Measurements from ENCODE around the gene RCOR2.

The RCOR2 gene

DNA sequence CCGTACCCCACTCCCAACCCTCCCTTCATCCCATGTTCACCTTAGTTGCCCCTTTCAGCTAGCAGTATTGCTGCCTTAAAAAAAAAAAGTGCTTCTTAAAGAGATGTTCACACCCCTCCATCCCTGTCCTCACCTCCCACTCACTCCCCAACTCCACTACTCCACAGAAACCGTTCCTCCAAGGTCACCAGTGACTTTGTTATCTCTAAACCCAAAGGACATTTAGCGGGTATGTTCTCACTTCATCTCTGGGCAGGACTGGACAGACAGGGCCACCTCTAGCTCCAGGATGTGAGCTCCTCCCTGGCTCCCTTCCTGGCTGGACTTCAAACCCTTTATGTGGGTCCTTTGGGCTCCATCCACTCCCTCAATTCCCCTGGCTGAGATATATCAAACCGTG, 6.4 kb upstream of the RCOR2 start:
- no peak for DNase-seq

DNA sequence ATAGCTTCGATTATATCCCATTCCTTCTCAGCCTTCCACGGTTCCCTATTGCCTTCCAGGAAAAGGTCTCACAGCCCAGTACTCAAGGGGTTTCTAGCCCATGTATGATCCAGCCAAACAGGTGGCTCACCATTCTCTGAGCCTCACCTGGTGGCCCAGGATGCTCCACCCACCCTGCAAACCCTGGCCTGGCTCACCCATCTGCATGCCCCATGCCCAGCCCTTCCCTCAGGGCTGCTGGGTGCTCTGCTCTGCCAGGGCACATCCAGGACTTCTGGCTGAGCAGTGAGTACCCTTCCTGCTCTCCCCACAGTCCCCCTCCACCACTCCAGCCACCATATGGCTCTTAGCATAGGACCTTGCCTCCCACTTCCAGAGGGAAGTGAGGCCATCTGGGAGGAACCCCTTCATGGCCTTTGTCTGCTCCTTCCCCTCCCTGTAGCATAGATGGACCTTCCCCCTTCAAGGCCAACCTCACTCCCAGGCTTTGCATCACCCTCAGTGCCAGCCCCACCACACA, 5.8 kb upstream of the RCOR2 start:
- no peak for DNase-seq

DNA sequence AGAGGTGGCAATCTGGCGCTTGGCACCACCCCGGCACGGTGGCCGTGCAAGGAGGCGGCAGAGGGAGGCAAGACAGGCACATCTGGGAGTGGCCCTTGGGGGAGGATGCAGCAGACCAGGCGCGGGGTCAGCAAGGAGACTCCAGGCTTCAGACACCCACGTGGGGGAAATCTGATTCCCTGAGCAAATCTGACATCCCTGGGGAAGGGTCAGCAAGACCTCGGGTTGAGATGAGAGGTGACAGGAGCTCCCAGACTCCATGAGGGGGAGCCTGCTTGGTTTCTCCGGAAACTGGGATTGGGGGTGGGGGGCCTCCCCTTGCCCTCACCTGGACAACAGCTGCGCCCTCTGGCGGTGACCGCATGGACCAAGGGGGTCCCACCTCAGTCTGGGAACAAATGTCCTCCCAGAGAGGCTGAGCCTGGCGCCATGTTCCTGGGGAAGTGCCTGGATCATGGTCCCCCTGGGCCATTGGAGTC, 4.0 kb upstream of the RCOR2 start:
- peak in 1 of 56 donors; percentile 11 for DNase-seq

DNA sequence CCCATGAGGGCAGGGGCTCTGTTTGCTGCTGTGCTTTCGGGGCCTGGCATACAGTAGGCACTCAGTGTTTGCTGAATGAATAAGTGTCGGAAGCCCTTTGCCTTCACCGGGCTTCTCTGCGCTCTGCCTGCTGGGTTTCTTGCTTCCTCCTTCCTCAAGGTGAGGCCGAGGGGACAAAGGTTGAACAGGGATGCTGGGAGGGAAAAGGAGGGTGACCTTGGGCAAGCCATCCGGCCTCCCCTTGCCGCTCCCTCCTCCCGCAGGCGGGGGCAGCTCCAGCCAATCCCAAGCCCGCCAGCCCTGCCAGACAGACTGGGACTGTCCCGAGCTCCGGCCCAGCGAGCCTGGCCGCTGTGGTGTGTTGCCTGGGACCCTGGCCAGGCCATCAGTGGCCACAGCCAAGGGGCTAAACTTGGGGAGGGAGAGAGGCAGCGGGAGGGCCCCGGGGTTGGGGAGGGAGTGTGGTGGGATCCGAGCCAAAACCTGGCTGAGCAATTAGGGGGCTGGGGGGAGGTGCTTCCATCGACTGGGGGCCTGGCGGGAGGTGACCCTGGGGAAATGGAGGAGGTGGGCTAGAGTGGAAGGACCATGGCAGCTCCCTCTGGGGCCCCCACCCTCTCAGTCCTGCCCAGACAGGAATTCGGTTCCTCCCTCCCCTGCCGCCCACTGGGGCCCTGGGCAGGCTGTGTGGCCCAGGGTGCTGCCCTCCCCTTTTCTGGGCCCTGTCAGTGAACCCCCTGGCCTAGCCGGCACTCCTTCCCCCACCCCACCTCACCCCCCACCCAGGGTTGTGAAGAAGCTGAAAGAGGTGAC, 3.4 kb upstream of the RCOR2 start:
- peak in 53 of 56 donors; percentile 22 to 90 (median 70) for DNase-seq

DNA sequence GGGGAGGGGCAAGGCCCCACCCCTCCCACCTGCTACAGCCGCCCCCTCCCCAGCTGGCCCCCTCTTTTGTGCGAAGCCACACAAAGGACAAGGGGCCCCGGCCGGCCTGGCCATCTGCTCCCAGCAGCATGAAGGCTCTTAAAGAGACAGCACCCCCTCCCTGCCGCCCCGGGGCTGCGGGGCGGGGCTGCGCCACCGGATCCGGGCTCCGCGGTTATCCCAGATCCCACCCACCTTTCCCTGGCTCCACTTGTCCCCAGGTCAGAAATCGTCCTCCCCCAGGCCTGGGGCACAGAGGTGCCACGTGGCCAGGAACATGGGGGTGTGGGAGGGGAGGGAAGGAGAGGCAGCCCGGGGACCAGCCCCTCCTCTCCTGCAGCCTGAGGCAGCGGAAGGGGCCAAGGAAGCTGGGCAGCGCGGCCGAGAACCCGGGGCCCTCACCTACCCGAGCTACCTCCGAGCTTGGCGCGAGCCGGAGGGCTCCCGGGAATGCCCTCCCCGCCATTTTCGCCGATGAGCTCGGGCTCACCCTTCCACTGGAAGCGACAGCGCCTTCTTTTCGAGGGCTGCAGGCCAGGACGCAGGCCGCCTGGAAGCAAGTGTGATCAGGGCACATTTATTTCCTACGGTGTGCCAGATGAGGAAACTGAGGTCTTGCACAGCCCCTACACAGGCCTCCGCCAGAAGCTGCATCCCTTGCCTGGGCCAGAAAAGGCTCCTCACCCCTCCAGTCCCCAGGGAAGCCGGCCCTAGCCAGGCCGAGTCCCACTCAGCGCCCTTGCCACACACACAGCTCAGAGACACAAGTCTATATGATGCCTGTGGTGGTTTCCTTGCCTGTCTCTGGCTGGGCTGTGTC, 2.5 kb upstream of the RCOR2 start:
- DNase-seq = peak in 46 of 56 donors; percentile 16 to 83 (median 52)

DNA sequence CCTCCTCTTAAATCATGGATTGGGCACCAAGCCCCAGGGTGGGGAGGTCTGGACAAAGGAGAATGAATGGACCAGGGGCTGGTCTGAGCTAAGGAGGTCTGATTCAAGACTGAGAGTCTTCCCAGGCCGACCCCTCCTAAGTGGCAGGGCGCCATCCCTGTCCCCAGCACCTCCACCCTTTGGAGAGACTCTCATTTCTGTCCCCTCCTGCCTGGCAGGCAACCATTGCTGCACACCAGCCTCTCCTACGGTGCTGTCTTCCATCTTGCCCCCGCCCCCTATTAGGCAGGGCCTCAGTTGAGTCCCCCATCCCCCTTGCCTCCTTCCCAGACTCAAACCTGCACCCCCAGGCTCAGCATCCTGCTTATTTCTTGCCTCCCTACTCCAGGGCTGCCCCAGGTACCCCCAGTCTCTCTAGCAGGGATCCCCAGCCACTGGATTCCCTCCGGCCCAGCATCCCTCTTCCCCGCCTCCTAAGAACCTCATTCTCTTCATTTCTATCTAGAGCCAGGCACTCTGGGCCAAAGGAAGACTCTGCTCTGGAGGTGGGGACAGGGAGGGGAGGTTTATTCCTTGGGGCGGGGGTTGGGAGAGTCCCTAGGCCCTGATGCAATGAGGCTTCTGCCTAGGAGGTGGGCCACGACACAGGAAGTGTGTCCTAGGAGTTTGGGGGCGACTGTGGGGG, 1.7 kb upstream of the RCOR2 start:
- peak in 6 of 56 donors; percentile 32 to 70 (median 52) for DNase-seq

DNA sequence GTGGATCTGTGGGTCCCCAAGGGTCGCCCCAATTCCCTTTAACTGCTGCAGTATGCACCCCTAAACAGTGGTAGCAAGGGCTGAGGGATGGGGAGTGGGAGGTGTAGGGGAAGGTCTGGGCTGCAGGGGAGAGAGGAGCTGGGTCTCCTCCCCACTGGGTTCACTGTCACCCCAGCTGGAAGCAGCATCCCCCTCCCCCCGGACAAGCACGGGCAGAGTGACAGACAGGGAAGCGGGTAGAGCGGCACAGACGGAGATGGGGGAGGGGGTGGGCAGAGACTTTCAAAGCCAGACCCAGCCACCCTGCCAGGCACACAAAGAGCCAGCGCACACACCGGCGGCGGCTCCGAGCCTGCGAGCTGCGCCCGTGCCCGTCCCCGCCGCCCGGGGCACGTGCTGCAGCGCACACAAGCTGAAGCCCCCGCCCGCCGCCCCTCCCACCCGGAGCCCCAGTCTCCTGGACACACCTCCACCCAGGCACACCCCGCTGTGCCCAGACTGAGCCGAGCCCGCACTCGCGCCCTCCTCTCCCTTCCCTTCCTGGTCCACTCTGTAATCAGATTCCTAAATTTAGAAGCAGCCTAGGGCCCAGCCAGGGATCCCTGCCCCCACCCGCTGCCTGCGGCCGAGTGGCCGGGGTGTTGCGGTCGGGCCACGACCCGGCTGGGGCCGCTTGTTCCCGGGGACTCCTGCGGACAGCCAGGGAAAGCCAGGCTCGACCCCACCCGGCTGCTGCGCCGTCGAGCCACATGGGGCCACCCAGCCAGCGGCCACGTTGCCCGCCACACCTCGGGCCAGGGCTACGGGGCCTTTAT, 935 bp upstream of the RCOR2 start:
- peak in 52 of 56 donors; percentile 36 to 87 (median 72) for DNase-seq

DNA sequence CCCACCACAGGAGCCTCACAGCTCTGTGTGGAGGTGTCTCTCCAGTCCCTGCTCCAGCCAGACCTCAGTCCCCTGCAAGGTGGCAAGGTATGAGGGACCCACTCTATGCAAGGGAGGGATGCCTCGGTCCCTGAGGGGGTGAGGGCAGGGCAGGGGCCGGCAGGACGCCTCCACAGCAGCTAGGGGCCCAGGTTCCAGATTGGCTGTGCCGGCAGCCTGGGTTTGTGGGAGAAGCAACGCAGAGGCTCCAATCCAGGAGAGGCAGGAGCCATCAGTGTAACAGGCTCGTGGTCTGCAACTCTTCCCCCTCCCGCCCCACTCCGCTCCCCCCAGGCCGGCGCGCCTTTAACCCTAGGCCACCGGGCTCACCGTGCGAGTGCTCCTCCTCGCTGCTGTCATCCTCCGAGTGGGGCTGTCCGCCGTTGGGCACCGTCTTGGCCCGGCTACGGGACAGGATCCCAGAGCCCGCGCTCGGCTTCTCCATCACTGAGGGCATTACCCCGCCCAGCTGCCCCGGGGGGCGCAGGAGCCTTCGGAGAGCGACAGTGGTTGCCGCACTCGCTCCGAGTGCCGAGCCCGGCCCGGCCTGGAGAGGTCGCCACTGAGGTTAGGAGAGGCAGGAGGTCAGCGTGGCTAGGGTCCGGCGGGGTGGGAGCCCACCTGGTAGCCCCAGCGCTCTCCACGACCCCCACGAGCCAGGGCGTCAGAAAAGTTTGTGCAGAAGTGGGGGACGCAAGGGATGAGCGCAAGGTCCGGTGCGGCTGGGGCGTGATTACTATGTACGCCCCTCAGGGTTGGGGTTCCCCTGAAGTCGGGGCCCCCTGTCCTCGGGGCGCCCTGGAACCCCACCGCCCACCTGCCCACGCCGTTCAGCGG, 765 bp downstream of the RCOR2 start:
- peak in 37 of 56 donors; percentile 14 to 81 (median 38) for DNase-seq

DNA sequence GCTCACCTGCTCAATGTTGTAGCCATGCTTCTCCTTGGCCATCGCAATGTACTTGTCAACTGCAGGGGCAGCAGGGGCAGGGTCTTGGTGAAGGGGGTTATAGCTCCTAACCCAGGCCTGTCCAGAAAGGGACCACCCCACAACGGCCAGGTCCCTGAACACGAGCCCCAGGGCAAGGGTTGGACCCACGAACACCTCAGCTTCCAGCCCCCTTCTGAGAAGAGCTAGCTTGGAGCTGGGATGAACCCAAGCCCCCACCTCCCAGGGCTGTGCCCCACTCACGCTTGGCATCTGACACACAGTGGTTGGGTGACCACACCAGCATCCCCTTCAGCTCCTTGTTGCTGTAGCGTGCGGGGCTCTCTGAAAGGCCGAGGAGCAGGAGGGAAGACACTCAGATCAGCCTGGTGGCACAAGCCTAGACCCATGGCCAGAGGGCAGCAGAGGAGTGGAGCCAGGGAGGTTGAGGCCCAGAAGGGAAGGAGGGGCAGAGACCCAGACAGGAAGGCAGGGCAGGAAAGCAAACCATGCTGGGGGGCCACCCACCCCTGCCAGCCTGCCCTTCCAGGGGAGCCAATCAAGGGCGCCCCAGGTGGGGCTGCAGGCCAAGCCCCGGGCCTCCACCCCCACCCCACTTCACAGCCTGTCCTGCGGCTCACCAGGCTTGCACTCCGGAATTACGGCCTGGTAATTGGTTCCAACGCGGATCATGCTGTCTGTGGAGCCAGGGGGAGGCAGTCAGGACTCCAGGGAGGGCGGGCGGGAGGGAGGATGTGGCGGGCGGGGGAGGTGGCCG, 1.9 kb downstream of the RCOR2 start:
- peak in 1 of 56 donors; percentile 12 for DNase-seq

DNA sequence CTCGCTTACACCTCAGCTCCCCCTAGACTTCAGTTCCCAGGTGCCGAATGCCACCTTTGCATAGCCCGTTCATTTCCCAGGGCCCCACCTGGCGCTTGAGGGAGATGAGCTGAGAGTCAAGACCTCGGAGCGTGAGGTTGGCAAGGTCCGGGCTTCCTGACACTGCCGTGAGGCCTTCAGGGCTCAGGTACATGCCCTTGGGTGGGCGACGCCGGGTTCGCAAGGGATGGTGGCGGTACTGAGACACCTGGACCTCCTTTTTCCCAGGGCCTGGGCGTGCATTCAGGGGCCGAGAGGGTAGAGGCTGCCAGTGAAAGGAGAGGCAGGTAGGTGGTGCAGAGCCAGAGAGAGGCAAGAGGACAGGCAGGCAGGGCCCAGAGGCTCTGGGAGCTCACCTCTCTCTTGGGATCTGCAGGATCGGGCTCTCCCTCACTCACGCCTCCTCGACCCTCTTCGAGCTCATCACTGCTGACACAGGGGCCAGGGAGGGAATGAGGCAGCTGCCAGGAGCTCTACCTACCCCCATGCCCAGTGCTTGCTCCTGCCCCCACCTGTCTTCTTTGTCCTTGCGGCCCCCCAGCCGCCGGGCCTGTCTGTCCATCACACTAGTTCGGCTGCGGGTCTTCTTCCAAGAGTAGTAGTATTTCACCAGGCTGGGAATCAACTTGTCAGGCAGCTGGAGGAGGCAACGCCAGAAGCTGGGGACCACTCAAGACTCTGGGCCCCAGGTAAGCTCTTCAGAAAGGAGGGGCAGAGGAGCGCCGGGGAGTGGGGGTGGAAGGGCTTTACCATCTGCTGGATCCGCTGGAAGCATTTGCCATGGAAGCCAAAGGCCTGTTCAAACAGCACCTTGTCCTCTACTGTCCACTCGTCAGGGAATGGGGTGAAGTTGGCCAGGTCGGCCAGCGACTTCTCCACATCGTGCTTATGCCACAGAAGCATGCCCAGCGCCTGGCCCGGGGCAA, 2.8 kb downstream of the RCOR2 start:
- no peak for DNase-seq

DNA sequence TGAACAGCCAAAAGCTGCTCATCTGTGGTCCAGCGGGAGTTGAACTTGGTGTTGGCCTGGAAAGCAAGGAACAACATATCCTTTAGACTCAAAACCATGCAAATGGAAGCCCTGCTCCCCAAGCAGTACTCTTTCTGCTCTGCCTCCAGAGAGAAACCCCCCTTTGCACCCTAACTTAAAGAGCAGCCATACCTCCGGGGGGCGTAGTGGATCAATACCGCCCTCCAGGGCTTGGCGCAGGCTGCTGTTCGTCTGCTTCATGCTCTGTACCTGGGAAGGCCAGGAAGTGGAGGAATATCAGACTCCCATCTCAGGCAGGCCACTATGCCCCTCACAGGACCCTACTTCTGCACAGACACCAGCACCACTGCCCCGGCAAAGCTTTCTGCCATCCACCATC, 4.3 kb downstream of the RCOR2 start:
- no peak for DNase-seq

DNA sequence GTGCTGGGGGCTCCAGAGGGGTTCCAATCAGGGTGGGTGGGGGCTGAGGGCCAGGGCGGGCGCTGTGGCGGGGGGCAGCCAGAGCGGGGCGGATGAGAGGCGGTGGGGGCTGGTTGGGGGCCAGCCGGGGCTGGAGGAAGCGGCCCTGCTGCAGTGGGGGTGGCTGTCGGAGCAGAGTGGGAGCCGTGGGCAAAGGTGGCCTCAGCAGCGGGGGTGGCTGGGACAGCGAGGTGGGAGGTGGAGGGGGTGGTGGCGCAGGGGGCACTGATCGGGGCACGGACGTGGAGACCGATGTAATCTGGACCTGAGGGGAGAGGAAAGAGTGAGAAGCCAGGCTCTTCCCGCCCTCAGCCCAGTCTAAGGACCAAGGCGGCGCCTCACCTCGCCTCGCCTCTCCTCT, 5.1 kb downstream of the RCOR2 start:
- no peak for DNase-seq

DNA sequence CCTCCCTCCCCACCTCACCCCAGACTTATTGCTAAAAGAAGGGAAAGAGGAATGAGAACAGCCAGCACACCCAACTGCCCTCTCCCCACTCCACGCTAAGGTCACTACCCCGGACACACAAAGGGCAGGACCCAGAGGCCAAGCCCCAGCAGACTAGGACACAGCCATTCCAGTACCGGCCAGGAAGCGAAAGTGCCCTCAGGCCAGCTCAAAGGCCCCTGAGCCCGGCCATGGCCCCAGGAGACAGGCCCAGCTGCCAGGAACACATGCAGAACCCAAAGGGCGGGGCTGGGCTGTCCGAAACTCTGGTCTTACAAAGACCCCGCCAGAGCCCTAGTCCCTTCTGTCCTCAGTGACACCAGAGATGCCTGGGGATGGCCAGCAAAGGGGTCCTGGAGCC, 5.5 kb downstream of the RCOR2 start:
- no peak for DNase-seq

DNA sequence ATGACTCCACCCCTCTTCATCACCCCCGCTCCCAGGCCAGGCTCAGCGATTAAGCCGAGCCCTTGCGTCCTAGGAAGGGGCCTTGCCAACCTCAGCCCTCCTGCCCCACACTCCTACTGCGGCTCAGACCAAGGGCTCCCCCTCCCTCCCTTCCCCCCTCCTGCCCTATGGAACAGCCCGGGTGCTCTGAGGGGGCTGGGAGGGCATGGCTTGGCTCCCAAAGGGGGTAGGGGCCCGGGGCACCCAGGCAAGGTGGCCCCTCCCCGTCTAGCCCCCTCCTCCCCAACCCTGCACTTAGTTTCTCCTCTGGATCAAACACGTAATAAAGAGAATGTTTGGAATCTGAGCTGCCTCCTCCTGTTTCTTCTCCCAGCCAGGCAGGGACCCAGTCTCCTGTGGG, 6.3 kb downstream of the RCOR2 start:
- no peak for DNase-seq

DNA sequence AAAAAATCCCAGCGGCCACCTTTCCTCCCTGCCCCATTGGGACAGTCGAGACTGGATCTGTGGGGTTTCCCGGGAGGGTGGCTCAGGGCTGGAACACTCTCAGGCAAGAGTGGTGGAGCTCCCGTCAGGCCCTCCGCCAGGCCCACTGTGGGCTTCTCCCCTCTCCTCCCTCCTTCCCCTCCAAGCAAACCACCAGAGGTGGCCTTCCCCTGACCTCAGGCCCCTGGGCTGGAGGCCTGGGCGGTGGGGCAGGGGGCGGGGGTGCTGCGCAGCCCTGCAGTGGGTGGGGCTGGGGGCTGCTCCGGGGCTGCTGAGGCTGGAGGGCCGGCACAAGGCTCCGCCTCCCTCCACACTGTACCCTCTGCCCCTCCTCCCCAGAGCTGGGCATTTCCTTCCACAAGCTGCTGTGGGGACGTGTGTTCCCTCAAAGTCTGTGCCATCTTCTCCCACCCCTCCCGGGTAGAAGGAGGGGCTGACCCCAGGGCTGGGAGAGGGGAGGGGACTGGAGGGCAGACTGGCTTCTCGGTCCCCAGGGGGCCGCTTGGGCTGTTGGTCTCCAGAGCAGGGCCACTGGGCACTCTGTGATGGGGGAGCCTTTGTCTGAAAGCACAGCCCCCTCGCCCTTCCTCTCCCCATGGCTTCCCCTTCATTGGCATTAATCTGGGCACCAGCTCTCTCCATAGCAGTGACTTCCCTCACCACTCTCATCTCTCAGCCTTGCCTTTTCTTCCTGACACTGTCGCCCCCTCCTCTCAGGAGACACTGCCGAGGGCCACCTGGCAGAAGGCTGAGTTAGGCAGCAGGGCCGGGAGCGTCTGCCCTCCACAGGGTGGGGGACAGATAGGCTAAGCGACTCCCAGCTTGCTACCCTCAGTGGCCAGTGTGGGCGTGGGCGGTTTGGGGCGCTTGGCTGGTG, 7.1 kb downstream of the RCOR2 start:
- DNase-seq = no peak

Measured in nucleus accumbens (tissue), 56 donors.